ENCODE results near the gene NFIX. TPM values are rescaled to one million over a fixed set of nuclear protein-coding genes. Genes with fewer than 3 reads are reported as not detected.

The NFIX gene
- total and polyA plus RNA-seq, 2 of the 13 experiments (the other 11 are each of a cell fraction or from before 2014, with no cell fraction given): 3.4 to 5.4 TPM

DNA sequence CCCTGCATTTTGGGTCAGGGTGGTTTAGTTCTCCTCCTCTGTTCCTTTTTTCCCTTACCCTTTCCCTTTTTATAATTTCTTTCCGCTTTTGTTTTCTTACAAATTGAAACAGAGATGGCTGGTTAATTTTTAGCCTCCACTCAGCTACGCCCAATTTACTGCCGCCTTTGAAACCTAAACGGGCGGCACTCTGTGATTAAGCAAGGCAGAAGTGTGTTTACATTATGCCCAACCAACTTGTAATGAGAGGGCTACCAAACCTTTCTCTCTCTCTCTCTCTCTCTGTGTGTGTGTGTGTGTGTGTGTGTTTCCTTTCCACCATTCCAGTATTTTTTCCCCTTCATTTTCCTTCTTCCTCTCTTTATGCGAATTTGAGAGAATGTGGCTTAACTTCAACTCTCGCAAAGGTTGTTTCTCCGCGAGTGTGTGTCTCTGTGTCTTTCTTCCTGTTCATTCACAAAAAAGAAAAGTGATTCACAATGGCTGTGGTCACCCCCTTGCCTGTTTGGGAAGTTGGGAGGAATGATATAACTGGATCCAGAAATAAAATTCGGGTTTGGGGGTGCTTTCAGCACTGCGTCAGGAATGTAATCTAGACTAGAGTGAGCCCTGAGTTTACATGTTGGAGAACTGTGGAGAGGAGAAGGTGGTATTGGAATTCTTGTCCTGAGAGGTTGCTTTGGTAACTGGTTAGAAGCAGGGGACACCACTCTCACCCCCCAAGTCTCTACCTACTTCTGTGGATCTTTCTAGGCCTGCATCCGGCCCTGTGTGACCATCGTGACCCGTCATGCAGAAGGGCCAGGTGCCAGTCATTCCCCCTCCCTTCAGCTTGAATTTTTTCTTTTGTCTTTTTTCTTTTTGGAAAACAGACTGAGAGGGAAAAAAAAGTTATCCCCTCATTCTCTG, 31.4 kb downstream of the NFIX start (continued):
- TF ChIP-seq, protein P1, sequence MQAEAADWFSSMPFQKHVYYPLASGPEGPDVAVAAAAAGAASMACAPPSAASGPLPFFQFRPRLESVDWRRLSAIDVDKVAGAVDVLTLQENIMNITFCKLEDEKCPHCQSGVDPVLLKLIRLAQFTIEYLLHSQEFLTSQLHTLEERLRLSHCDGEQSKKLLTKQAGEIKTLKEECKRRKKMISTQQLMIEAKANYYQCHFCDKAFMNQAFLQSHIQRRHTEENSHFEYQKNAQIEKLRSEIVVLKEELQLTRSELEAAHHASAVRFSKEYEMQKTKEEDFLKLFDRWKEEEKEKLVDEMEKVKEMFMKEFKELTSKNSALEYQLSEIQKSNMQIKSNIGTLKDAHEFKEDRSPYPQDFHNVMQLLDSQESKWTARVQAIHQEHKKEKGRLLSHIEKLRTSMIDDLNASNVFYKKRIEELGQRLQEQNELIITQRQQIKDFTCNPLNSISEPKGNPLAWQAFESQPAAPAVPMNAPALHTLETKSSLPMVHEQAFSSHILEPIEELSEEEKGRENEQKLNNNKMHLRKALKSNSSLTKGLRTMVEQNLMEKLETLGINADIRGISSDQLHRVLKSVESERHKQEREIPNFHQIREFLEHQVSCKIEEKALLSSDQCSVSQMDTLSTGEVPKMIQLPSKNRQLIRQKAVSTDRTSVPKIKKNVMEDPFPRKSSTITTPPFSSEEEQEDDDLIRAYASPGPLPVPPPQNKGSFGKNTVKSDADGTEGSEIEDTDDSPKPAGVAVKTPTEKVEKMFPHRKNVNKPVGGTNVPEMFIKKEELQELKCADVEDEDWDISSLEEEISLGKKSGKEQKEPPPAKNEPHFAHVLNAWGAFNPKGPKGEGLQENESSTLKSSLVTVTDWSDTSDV (CRISPR knock-in tag; IDR thresholded peaks at IDR 0.05): no peak
- TF ChIP-seq TGIF2 (CRISPR knock-in tag; IDR thresholded peaks at IDR 0.05) (peak; percentile 64; the same call in 1 of the 2 replicates), NR2F2 (IDR thresholded peaks at IDR 0.05; ENCODE audit: borderline replicate concordance, low read depth) (peak; percentile 53; the same call in 1 of the 2 replicates), ZNF768 (CRISPR knock-in tag; IDR thresholded peaks at IDR 0.05) (no peak), HOXA3 (CRISPR knock-in tag; IDR thresholded peaks at IDR 0.05) (peak; percentile 80), MTA1 (CRISPR knock-in tag; IDR thresholded peaks at IDR 0.05; ENCODE audit: borderline replicate concordance) (peak; percentile 27; the same call in 1 of the 2 replicates), ZNF253 (CRISPR knock-in tag; IDR thresholded peaks at IDR 0.05; ENCODE audit: borderline replicate concordance) (no peak), ZNF562 (CRISPR knock-in tag; IDR thresholded peaks at IDR 0.05; ENCODE audit: borderline replicate concordance) (no peak), ONECUT2 (CRISPR knock-in tag; IDR thresholded peaks at IDR 0.05) (peak; percentile 38; the same call in 1 of the 2 replicates), GATA4 (IDR thresholded peaks at IDR 0.05; ENCODE audit: borderline replicate concordance, low read depth) (peak; percentile 47; the same call in 1 of the 2 replicates)
- TF ChIP-seq, protein P2, sequence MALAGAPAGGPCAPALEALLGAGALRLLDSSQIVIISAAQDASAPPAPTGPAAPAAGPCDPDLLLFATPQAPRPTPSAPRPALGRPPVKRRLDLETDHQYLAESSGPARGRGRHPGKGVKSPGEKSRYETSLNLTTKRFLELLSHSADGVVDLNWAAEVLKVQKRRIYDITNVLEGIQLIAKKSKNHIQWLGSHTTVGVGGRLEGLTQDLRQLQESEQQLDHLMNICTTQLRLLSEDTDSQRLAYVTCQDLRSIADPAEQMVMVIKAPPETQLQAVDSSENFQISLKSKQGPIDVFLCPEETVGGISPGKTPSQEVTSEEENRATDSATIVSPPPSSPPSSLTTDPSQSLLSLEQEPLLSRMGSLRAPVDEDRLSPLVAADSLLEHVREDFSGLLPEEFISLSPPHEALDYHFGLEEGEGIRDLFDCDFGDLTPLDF (CRISPR knock-in tag; IDR thresholded peaks at IDR 0.05): no peak
- TF ChIP-seq, protein P3, sequence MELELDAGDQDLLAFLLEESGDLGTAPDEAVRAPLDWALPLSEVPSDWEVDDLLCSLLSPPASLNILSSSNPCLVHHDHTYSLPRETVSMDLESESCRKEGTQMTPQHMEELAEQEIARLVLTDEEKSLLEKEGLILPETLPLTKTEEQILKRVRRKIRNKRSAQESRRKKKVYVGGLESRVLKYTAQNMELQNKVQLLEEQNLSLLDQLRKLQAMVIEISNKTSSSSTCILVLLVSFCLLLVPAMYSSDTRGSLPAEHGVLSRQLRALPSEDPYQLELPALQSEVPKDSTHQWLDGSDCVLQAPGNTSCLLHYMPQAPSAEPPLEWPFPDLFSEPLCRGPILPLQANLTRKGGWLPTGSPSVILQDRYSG (CRISPR knock-in tag; IDR thresholded peaks at IDR 0.05): no peak
- TF ChIP-seq, protein P4, sequence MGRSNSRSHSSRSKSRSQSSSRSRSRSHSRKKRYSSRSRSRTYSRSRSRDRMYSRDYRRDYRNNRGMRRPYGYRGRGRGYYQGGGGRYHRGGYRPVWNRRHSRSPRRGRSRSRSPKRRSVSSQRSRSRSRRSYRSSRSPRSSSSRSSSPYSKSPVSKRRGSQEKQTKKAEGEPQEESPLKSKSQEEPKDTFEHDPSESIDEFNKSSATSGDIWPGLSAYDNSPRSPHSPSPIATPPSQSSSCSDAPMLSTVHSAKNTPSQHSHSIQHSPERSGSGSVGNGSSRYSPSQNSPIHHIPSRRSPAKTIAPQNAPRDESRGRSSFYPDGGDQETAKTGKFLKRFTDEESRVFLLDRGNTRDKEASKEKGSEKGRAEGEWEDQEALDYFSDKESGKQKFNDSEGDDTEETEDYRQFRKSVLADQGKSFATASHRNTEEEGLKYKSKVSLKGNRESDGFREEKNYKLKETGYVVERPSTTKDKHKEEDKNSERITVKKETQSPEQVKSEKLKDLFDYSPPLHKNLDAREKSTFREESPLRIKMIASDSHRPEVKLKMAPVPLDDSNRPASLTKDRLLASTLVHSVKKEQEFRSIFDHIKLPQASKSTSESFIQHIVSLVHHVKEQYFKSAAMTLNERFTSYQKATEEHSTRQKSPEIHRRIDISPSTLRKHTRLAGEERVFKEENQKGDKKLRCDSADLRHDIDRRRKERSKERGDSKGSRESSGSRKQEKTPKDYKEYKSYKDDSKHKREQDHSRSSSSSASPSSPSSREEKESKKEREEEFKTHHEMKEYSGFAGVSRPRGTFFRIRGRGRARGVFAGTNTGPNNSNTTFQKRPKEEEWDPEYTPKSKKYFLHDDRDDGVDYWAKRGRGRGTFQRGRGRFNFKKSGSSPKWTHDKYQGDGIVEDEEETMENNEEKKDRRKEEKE (IDR thresholded peaks at IDR 0.05): no peak
- TF ChIP-seq, protein P5, sequence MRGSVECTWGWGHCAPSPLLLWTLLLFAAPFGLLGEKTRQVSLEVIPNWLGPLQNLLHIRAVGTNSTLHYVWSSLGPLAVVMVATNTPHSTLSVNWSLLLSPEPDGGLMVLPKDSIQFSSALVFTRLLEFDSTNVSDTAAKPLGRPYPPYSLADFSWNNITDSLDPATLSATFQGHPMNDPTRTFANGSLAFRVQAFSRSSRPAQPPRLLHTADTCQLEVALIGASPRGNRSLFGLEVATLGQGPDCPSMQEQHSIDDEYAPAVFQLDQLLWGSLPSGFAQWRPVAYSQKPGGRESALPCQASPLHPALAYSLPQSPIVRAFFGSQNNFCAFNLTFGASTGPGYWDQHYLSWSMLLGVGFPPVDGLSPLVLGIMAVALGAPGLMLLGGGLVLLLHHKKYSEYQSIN (CRISPR knock-in tag; IDR thresholded peaks at IDR 0.05; ENCODE audit: borderline replicate concordance): no peak
- TF ChIP-seq, protein P6, sequence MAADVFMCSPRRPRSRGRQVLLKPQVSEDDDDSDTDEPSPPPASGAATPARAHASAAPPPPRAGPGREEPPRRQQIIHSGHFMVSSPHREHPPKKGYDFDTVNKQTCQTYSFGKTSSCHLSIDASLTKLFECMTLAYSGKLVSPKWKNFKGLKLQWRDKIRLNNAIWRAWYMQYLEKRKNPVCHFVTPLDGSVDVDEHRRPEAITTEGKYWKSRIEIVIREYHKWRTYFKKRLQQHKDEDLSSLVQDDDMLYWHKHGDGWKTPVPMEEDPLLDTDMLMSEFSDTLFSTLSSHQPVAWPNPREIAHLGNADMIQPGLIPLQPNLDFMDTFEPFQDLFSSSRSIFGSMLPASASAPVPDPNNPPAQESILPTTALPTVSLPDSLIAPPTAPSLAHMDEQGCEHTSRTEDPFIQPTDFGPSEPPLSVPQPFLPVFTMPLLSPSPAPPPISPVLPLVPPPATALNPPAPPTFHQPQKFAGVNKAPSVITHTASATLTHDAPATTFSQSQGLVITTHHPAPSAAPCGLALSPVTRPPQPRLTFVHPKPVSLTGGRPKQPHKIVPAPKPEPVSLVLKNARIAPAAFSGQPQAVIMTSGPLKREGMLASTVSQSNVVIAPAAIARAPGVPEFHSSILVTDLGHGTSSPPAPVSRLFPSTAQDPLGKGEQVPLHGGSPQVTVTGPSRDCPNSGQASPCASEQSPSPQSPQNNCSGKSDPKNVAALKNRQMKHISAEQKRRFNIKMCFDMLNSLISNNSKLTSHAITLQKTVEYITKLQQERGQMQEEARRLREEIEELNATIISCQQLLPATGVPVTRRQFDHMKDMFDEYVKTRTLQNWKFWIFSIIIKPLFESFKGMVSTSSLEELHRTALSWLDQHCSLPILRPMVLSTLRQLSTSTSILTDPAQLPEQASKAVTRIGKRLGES (CRISPR knock-in tag; IDR thresholded peaks at IDR 0.05; ENCODE audit: borderline replicate concordance): no peak
